HepG2 (cell line): Measurements from ENCODE around the gene TSEN54. TPM values are rescaled to one million over a fixed set of nuclear protein-coding genes. Genes with fewer than 3 reads are reported as not detected.

ENCODE experiments used
- ARNTL ChIP-seq: sonication (generic); formaldehyde crosslinking; IDR thresholded peaks from 2 replicates; pipeline ENCODE4 v1.4.0; 2020; ENCODE audit warnings: mild to moderate bottlenecking, missing genetic modification reagents
- FOXO4 ChIP-seq: sonication (generic); formaldehyde crosslinking; conservative IDR thresholded peaks from 2 replicates; pipeline ENCODE4 v1.8.1; 2023; ENCODE audit warnings: missing genetic modification reagents
- MIER3 ChIP-seq: IDR thresholded peaks from 2 replicates; pipeline ENCODE4 v1.6.1; 2016; ENCODE audit warnings: missing compliant biosample characterization, borderline replicate concordance
- PHB2 ChIP-seq: fragments of 450-650 bp; IDR thresholded peaks from 2 replicates; pipeline ENCODE4 v1.6.1; 2018; ENCODE audit not compliant: partially characterized antibody
- PLRG1 ChIP-seq: fragments of 450-650 bp; conservative IDR thresholded peaks from 2 replicates; pipeline ENCODE4 v1.6.1; 2016
- ZBTB38 ChIP-seq: sonication (generic); formaldehyde crosslinking; IDR thresholded peaks from 2 replicates; pipeline ENCODE4 v1.5.1; 2020; ENCODE audit warnings: mild to moderate bottlenecking, missing genetic modification reagents
- ZFP36L1 ChIP-seq: sonication (generic); formaldehyde crosslinking; IDR thresholded peaks from 2 replicates; pipeline ENCODE4 v1.8.0; 2022; ENCODE audit warnings: mild to moderate bottlenecking, missing genetic modification reagents, moderate library complexity
- ZNF17 ChIP-seq: sonication (generic); formaldehyde crosslinking; IDR thresholded peaks from 2 replicates; pipeline ENCODE4 v1.5.0; 2020; ENCODE audit warnings: mild to moderate bottlenecking, missing genetic modification reagents
- ZNF18 ChIP-seq: sonication (generic); formaldehyde crosslinking; IDR thresholded peaks from 2 replicates; pipeline ENCODE4 v1.8.0; 2022; ENCODE audit warnings: mild to moderate bottlenecking, missing genetic modification reagents; ENCODE audit not compliant: insufficient replicate concordance
- ZNF230 ChIP-seq: sonication (generic); formaldehyde crosslinking; IDR thresholded peaks from 2 replicates; pipeline ENCODE4 v1.4.0; 2020; ENCODE audit warnings: mild to moderate bottlenecking, missing genetic modification reagents
- ZNF329 ChIP-seq: sonication (generic); formaldehyde crosslinking; IDR thresholded peaks from 2 replicates; pipeline ENCODE4 v1.9.0; 2021; ENCODE audit warnings: low read depth, mild to moderate bottlenecking, missing genetic modification reagents
- ZNF605 ChIP-seq: sonication (generic); formaldehyde crosslinking; IDR thresholded peaks from 2 replicates; pipeline ENCODE4 v1.8.0; 2022; ENCODE audit warnings: mild to moderate bottlenecking, missing genetic modification reagents
- ZNF639 ChIP-seq: conservative IDR thresholded peaks from 2 replicates; pipeline ENCODE4 v1.6.1; 2018; ENCODE audit warnings: missing genetic modification reagents
- polyA plus RNA-seq, 8 experiments: library from polyadenylated mRNA; depleted of rRNA in 3 of 8; stranded (reverse) in 7 of 8; unstranded in 1 of 8; fragments of >200 nt; fragmentation: Illumina TruSeq in 4 of 8; extraction: Trizol in 4 of 8; gene quantifications; 2 replicates each; pipeline versions ENCODE4 v1.2.1 to v1.2.3, GENCODE V29; 2011 to 2016; ENCODE audit warnings: low read depth in 4 of 8, missing spikeins in 1 of 8, mixed read lengths in 1 of 8; ENCODE audit not compliant: insufficient read depth in 1 of 8
- total RNA-seq, 5 experiments: library from RNA; depleted of rRNA; stranded (reverse); fragments of >200 nt; fragmentation: Illumina TruSeq; extraction: Trizol; gene quantifications; 2 replicates each; pipeline ENCODE4 v1.2.3, GENCODE V29; 2016; ENCODE audit warnings: low read depth in 1 of 5
- TF ChIP-seq, protein P1 (sequence below): sonication (generic); formaldehyde crosslinking; IDR thresholded peaks from 2 replicates; pipeline ENCODE4 v1.5.1; 2020; ENCODE audit warnings: mild to moderate bottlenecking, missing genetic modification reagents
- TF ChIP-seq, protein P2 (sequence below): sonication (generic); formaldehyde crosslinking; IDR thresholded peaks from 2 replicates; pipeline ENCODE4 v1.4.0; 2020; ENCODE audit warnings: missing genetic modification reagents, mild to moderate bottlenecking, borderline replicate concordance
- TF ChIP-seq, protein P3 (sequence below): sonication (generic); formaldehyde crosslinking; conservative IDR thresholded peaks from 2 replicates; pipeline ENCODE4 v1.4.0; 2020; ENCODE audit warnings: missing genetic modification reagents

TSEN54 gene
- total and polyA plus RNA-seq, 2 of the 13 experiments (the other 11 are each of a cell fraction or from before 2014, with no cell fraction given): 62.9 to 63.3 TPM

GRCh38 chr17:75526555-75527270 is 10.4 kb downstream of the TSEN54 start (continued):
- TF ChIP-seq, protein P1, sequence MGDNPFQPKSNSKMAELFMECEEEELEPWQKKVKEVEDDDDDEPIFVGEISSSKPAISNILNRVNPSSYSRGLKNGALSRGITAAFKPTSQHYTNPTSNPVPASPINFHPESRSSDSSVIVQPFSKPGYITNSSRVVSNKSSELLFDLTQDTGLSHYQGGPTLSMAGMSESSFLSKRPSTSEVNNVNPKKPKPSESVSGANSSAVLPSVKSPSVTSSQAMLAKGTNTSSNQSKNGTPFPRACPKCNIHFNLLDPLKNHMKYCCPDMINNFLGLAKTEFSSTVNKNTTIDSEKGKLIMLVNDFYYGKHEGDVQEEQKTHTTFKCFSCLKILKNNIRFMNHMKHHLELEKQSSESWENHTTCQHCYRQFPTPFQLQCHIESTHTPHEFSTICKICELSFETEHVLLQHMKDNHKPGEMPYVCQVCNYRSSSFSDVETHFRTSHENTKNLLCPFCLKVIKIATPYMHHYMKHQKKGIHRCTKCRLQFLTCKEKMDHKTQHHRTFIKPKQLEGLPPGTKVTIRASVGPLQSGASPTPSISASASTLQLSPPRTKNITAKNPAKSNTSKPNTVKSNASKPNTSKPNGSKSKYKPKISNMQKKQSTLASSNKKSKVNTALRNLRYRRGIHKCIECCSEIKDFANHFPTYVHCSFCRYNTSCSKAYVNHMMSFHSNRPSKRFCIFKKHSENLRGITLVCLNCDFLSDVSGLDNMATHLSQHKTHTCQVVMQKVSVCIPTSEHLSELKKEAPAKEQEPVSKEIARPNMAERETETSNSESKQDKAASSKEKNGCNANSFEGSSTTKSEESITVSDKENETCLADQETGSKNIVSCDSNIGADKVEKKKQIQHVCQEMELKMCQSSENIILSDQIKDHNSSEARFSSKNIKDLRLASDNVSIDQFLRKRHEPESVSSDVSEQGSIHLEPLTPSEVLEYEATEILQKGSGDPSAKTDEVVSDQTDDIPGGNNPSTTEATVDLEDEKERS (CRISPR knock-in tag): no peak
- TF ChIP-seq ZNF18 (CRISPR knock-in tag) (peak; percentile 7), FOXO4 (CRISPR knock-in tag) (0 out of 2 replicates have a peak, but pooled peaks have one; percentile 77), PLRG1 (no peak), PHB2 (no peak), ZNF230 (CRISPR knock-in tag) (peak; percentile 78; the same call in 1 of the 2 replicates), ZBTB38 (CRISPR knock-in tag) (0 out of 2 replicates have a peak, but pooled peaks have one; percentile 28), ARNTL (no peak), ZNF17 (CRISPR knock-in tag) (no peak), ZNF605 (CRISPR knock-in tag) (0 out of 2 replicates have a peak, but pooled peaks have one; percentile 44), MIER3 (CRISPR knock-in tag) (no peak), ZNF329 (CRISPR knock-in tag) (peak; percentile 20; the same call in 1 of the 2 replicates), ZFP36L1 (CRISPR knock-in tag) (no peak), ZNF639 (CRISPR knock-in tag) (peak; percentile 5; the same call in 1 of the 2 replicates)
- TF ChIP-seq, protein P2, sequence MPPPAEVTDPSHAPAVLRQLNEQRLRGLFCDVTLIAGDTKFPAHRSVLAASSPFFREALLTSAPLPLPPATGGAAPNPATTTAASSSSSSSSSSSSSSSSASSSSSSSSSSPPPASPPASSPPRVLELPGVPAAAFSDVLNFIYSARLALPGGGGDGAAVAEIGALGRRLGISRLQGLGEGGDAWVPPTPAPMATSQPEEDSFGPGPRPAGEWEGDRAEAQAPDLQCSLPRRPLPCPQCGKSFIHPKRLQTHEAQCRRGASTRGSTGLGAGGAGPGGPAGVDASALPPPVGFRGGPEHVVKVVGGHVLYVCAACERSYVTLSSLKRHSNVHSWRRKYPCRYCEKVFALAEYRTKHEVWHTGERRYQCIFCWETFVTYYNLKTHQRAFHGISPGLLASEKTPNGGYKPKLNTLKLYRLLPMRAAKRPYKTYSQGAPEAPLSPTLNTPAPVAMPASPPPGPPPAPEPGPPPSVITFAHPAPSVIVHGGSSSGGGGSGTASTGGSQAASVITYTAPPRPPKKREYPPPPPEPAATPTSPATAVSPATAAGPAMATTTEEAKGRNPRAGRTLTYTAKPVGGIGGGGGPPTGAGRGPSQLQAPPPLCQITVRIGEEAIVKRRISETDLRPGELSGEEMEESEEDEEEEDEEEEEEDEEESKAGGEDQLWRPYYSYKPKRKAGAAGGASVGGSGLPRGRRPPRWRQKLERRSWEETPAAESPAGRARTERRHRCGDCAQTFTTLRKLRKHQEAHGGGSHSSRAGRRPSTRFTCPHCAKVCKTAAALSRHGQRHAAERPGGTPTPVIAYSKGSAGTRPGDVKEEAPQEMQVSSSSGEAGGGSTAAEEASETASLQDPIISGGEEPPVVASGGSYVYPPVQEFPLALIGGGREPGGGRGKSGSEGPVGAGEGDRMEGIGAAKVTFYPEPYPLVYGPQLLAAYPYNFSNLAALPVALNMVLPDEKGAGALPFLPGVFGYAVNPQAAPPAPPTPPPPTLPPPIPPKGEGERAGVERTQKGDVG (CRISPR knock-in tag): 0 out of 2 replicates have a peak, but pooled peaks have one; percentile 3
- TF ChIP-seq, protein P3, sequence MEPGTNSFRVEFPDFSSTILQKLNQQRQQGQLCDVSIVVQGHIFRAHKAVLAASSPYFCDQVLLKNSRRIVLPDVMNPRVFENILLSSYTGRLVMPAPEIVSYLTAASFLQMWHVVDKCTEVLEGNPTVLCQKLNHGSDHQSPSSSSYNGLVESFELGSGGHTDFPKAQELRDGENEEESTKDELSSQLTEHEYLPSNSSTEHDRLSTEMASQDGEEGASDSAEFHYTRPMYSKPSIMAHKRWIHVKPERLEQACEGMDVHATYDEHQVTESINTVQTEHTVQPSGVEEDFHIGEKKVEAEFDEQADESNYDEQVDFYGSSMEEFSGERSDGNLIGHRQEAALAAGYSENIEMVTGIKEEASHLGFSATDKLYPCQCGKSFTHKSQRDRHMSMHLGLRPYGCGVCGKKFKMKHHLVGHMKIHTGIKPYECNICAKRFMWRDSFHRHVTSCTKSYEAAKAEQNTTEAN (CRISPR knock-in tag): no peak
